Adrenal gland (tissue), 5 donors: ENCODE measurements around the gene SEC16A.

Experiments used
- POLR2A ChIP-seq, 2 donors: fragments of 450-650 bp; IDR thresholded peaks; one replicate each; pipeline ENCODE4 v1.6.1; 2017; ENCODE audit warnings: antibody characterized with exemption in 2 of 2, mild to moderate bottlenecking in 2 of 2, moderate library complexity in 1 of 2
- TF ChIP-seq, protein P1 (sequence below), 6 experiments: fragments of 450-650 bp in 4 of 6; fragments of 200-600 bp in 2 of 6; sonication (generic) in 1 of 6; IDR thresholded peaks; 1 replicate in 5 of 6; 2 replicates in 1 of 6; pipeline versions ENCODE4 v1.5.1 to v1.8.0; 2016 to 2021; ENCODE audit warnings: antibody characterized with exemption in 6 of 6, mild to moderate bottlenecking in 2 of 6, moderate library complexity in 1 of 6
- donor health status: DM: no; HTN: no; CAD: no.

- TF ChIP-seq, protein P1, sequence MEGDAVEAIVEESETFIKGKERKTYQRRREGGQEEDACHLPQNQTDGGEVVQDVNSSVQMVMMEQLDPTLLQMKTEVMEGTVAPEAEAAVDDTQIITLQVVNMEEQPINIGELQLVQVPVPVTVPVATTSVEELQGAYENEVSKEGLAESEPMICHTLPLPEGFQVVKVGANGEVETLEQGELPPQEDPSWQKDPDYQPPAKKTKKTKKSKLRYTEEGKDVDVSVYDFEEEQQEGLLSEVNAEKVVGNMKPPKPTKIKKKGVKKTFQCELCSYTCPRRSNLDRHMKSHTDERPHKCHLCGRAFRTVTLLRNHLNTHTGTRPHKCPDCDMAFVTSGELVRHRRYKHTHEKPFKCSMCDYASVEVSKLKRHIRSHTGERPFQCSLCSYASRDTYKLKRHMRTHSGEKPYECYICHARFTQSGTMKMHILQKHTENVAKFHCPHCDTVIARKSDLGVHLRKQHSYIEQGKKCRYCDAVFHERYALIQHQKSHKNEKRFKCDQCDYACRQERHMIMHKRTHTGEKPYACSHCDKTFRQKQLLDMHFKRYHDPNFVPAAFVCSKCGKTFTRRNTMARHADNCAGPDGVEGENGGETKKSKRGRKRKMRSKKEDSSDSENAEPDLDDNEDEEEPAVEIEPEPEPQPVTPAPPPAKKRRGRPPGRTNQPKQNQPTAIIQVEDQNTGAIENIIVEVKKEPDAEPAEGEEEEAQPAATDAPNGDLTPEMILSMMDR (IDR thresholded peaks at IDR 0.05): no peak
- TF ChIP-seq POLR2A (IDR thresholded peaks at IDR 0.05): no peak
Observed at GRCh38 chr9:136416914-136417313, 65.9 kb downstream of the SEC16A start.
